HG02623 (cell line): Measurements from ENCODE around the gene FEM1A.
"Not testable (repeated sequence)": the region's sequence is repeated elsewhere in the genome, so short reads cannot be mapped to it uniquely, and the experiment has no call there.

ENCODE experiments used
- ATAC-seq: cut with Tn5 transposase; IDR thresholded peaks from one replicate; pipeline ENCODE4 v1.9.1; 2021; ENCODE audit warnings: moderate library complexity; ENCODE audit not compliant: unreplicated experiment

FEM1A gene

DNA sequence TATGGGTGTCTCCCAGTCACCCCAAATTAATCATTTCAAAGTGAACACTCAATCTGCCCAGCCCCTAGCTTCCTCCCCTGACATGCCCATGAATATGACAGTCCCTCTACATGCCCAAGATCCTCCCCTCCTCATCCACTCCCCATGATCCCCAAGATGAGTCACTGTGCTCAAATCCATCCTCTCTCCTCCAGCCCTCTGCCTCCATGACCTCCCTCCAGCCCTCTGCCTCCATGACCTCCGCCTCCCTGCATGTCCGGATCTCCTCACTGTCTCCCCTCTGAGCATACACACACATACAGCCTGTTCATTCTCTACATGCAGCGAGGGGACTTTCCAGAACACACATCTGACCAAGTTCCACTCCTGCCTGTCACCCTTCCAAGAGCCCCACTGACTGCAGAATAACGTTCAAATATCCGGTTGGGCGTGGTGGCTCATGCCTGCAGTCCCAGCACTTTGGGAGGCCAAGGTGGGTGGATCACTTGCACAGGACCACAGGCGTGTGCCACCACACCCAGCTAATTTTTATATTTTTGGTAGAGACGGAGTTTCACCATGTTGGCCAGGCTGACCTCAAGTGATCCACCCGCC, 18.4 kb upstream of the FEM1A start:
- ATAC-seq, result no peak

GRCh38 chr19:4774136-4774535, 17.4 kb upstream of the FEM1A start:
- ATAC-seq, result no peak

- ATAC-seq, result no peak
Measured at GRCh38 chr19:4775627-4776152, 15.8 kb upstream of the FEM1A start.

DNA sequence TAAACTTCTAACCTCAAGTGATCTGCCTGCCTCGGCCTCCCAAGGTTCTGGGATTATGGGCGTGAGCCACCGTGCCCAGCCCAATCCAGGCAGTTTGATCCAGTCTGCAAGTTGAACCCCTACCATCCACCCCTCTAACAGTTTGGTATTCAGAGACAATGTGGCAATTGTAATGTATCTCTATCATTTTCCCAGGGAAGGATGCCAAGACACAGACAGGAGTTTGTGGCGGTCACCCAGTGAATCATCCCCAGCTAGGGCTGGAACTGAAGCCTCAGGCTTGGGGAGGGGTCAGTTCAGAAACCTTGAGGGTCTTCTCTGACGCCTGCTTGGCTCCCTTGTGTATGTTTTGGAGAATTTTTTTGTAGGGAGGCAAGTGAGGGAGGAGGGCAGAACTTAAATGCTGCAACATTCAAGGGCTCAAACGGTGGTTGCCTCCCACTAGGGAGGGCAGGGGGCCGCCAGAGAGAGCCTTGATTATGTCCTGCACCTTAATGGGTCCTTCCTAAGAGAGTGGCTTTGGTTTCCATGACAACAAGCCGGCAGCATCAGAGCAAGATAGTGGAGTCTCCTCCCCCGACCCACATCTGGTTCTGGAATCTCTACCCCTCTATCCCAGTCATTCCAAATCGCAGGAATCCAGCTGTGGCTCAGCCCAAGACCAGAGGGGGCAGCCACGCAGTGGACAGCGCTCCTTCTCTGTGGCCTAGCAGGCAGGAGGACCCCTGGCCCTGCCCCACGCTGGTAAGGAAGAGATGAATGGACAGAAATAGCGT, 14.9 kb upstream of the FEM1A start:
- ATAC-seq, result no peak

GRCh38 chr19:4778124-4778523, 13.4 kb upstream of the FEM1A start:
- ATAC-seq, result not testable (repeated sequence)

GRCh38 chr19:4780860-4781259, 10.7 kb upstream of the FEM1A start:
- ATAC-seq, result no peak

DNA sequence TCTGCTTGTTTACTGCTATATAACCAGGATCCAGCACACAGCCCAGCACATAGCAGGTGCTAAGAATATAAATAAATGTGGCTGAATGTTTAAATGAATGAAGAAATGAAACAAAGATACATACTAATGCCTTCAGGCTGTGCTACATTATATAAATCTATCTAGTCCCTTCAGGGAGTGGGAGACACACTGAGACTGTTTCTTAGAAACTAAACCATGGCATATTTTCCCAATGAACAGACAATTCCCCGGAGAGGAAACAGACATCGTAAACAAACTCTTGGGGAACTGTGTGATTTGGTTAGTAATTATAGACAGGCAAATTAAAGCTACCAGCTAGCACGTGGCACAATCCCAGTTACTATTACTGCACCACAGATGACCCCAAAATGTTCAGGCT, 9.7 kb upstream of the FEM1A start:
- ATAC-seq, result no peak

GRCh38 chr19:4786412-4787016, 5.0 kb upstream of the FEM1A start:
- ATAC-seq, result not testable (repeated sequence)

GRCh38 chr19:4792019-4792865, 708 bp downstream of the FEM1A start:
- not testable (repeated sequence) for ATAC-seq

GRCh38 chr19:4792866-4793195, 1.3 kb downstream of the FEM1A start:
- ATAC-seq, result not testable (repeated sequence)

DNA sequence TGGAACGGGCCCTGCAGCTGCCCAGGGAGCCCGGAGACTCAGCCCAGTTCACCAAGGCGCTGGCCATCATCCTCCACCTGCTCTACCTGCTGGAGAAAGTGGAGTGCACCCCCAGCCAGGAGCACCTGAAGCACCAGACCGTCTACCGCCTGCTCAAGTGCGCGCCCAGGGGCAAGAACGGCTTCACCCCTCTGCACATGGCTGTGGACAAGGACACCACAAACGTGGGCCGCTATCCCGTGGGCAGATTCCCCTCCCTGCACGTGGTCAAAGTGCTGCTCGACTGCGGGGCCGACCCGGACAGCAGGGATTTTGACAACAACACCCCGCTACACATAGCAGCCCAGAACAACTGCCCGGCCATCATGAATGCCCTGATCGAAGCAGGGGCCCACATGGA, 1.7 kb downstream of the FEM1A start:
- not testable (repeated sequence) for ATAC-seq

- no peak for ATAC-seq
Measured at GRCh38 chr19:4794971-4795370, 3.4 kb downstream of the FEM1A start.

DNA sequence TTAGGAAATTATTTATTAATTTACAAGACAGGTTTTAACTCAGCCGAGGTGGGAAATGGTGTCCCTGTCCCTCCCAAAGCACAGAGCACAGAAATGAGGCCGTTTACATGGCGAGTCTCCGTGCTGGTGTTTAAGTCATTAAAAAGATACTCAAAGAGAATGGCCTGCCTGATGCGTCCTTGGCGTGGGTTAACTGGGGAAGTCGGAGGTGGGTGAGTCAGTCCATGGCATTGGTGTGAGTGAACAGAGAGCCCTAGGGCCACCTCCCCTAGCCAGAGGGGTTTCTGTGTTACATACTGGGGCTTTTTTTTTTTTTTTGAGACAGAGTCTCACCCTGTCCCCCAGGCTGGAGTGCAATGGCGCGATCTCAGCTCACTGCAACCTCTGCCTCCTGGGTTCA, 3.9 kb downstream of the FEM1A start:
- ATAC-seq, result no peak

DNA sequence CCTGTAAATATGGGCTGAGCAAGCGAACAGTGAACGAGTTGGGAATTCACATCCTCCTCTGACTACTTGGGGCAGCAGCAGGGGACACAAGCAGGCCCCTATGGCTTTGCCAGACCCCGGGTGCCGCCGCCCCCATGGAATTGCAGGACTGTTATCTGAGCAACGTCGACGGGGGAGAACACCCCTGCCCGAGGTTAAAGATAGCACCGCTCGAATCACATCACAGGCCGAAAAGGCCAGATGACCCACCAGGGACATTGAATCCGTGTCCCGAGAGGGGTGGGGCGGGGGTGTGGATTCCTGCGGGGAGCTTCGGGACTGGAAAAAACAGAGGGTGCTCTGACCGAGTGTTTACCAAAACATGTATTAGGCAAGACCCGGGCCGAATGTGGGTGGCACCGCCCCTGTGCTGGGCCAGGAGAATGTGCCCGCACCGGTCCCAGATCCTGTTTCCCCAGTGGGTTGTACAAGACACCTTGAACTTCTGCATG, 9.1 kb downstream of the FEM1A start:
- ATAC-seq, result no peak

DNA sequence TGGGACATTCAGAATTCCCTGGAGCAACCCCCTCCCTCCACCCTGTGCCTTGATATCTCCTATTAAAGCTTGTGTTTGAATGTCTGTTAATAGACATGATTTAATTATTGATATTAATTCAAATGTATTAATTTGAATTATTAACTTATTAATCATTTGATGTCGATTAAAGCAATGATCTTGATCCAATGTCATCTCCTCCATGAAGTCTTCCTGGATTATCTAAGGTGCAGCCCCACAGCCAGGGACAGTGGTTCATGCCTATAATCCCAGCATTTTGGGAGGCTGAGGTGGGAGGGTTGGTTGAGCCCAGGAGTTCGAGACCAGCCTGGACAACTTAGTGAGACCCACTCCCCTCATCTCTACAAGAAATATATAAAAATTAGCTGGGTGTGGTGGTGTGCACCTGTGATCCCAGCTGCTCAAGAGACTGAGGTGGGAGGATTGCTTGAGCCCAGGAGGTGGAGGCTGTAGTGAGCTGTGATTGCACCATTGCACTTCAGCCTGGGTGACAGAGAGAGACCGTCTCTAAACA, 9.6 kb downstream of the FEM1A start:
- ATAC-seq, result no peak

GRCh38 chr19:4802711-4803110, 11.2 kb downstream of the FEM1A start:
- ATAC-seq, result no peak

- no peak for ATAC-seq
Measured at GRCh38 chr19:4803736-4804695, 12.5 kb downstream of the FEM1A start.

DNA sequence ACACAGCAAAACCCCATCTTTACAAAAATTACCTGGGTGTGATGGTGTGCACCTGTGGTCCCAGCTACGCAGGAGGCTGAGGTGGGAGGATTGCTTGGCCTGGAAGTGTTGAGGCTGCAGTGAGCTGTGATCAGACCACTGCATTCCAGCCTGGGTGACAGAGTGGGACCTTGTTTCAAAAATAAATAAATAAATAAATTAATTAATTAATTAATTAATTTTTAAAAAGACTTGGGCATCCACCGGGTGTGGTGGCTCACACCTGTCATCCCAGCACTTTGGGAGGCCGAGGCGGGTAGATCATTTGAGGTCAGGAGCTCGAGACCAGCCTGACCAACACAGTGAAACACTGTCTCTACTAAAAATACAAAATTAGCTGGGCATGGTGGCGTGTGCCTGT, 13.6 kb downstream of the FEM1A start:
- ATAC-seq, result not testable (repeated sequence)

- no peak for ATAC-seq
Measured at GRCh38 chr19:4806384-4806783, 14.8 kb downstream of the FEM1A start.

- ATAC-seq, result no peak
Measured at GRCh38 chr19:4807188-4807587, 15.7 kb downstream of the FEM1A start.
